ENCODE results near the gene COASY.

DNA sequence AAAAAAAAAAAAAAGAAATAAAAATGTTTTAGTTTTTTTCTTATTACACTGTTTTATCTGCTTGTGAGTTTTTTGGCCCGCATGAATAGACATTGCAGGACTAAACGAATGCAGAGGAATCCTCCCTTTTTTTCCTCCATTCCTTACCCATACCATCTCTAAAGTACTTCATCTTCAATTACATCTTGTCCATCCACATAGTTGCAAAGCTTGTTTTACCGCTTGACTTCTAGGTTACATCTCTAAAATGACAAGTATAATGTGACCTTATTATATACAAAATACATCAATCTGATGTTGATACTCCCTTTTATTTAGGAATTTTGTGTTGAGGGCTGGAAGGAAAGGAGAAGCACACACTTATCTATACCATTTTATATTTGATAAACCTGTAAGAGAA is 34.4 kb downstream of the COASY start:
- TF ChIP-seq POLR2A (IDR thresholded peaks at IDR 0.05): no peak
- TF ChIP-seq, protein P1, sequence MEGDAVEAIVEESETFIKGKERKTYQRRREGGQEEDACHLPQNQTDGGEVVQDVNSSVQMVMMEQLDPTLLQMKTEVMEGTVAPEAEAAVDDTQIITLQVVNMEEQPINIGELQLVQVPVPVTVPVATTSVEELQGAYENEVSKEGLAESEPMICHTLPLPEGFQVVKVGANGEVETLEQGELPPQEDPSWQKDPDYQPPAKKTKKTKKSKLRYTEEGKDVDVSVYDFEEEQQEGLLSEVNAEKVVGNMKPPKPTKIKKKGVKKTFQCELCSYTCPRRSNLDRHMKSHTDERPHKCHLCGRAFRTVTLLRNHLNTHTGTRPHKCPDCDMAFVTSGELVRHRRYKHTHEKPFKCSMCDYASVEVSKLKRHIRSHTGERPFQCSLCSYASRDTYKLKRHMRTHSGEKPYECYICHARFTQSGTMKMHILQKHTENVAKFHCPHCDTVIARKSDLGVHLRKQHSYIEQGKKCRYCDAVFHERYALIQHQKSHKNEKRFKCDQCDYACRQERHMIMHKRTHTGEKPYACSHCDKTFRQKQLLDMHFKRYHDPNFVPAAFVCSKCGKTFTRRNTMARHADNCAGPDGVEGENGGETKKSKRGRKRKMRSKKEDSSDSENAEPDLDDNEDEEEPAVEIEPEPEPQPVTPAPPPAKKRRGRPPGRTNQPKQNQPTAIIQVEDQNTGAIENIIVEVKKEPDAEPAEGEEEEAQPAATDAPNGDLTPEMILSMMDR (IDR thresholded peaks at IDR 0.05): no peak

Data from prostate gland (tissue), 2 donors.